SJSA1 (cell line): ENCODE data around the gene COL12A1. TPM values are rescaled to one million over a fixed set of nuclear protein-coding genes. Genes with fewer than 3 reads are reported as not detected.

Experiments
- DNase-seq, 2 experiments: peaks; one replicate each; pipeline ENCODE4 v3.0.0-alpha.2; 2015 to 2020; ENCODE audit warnings: low spot score in 2 of 2, low read depth in 1 of 2
- H3K27ac ChIP-seq: fragments of 250-450 bp; sonication (Bioruptor Pico); 2 replicates; pipeline ENCODE4 v1.5.1; 2020; ENCODE audit warnings: mild to moderate bottlenecking, moderate library complexity
- H3K27me3 ChIP-seq: fragments of 250-450 bp; sonication (Bioruptor Pico); replicated peaks from 2 replicates; pipeline ENCODE4 v1.5.1; 2020; ENCODE audit warnings: mild to moderate bottlenecking, moderate library complexity
- H3K36me3 ChIP-seq: fragments of 250-450 bp; sonication (Bioruptor Pico); 2 replicates; pipeline ENCODE4 v1.5.1; 2020; ENCODE audit warnings: mild to moderate bottlenecking
- H3K4me1 ChIP-seq: fragments of 250-450 bp; sonication (Bioruptor Pico); replicated peaks from 2 replicates; pipeline ENCODE4 v1.6.1; 2021; ENCODE audit warnings: mild to moderate bottlenecking
- H3K4me3 ChIP-seq: fragments of 250-450 bp; sonication (Bioruptor Pico); 2 replicates; pipeline ENCODE4 v1.5.1; 2020; ENCODE audit warnings: mild to moderate bottlenecking
- H3K9me3 ChIP-seq: fragments of 250-450 bp; sonication (Bioruptor Pico); replicated peaks from 2 replicates; pipeline ENCODE4 v1.5.1; 2020; ENCODE audit warnings: mild to moderate bottlenecking
- total RNA-seq: library from RNA; depleted of rRNA; stranded (reverse); fragments of >200 nt; shearing (Covaris generic); gene quantifications from 2 replicates; pipeline ENCODE4 v1.2.3, GENCODE V29; 2014

The COL12A1 gene
- total RNA-seq, 1 experiment from 2014 or later = 233 TPM

GRCh38 chr6:75180864-75181263, 25.0 kb downstream of the COL12A1 start:
- H3K27ac ChIP-seq = no peak overlapping the region
- DNase-seq = no peak

GRCh38 chr6:75178757-75179156, 27.1 kb downstream of the COL12A1 start:
- Histone ChIP-seq H3K4me1 (no peaks in the 10 kb centered on the region), H3K9me3 (no peaks in the 10 kb centered on the region), H3K36me3 (peaks cover 84% of the 10 kb centered on the region), H3K4me3 (no peak overlapping the region), H3K27ac (no peak overlapping the region), H3K27me3 (no peaks in the 10 kb centered on the region)
- DNase-seq = no peak

More at GRCh38 chr6:75180864-75181263, 25.0 kb downstream of the COL12A1 start:
- no peaks in the 10 kb centered on the region for H3K4me1 ChIP-seq
- H3K36me3 ChIP-seq = peaks cover 84% of the 10 kb centered on the region
- H3K27me3 ChIP-seq = no peaks in the 10 kb centered on the region
- H3K9me3 ChIP-seq = no peaks in the 10 kb centered on the region
- no peak overlapping the region for H3K4me3 ChIP-seq

- no peak for DNase-seq
- H3K27me3 ChIP-seq = no peaks in the 10 kb centered on the region
- no peak overlapping the region for H3K4me3 ChIP-seq
- H3K9me3 ChIP-seq = no peaks in the 10 kb centered on the region
- H3K36me3 ChIP-seq = peaks cover 80% of the 10 kb centered on the region
- no peak overlapping the region for H3K27ac ChIP-seq
- H3K4me1 ChIP-seq = no peaks in the 10 kb centered on the region
Measured at GRCh38 chr6:75176076-75176582, 29.7 kb downstream of the COL12A1 start.

GRCh38 chr6:75171986-75172385, 33.9 kb downstream of the COL12A1 start:
- no peak overlapping the region for H3K27ac ChIP-seq
- H3K4me1 ChIP-seq = no peaks in the 10 kb centered on the region
- no peaks in the 10 kb centered on the region for H3K27me3 ChIP-seq
- peaks cover 68% of the 10 kb centered on the region for H3K36me3 ChIP-seq
- H3K4me3 ChIP-seq = no peak overlapping the region
- H3K9me3 ChIP-seq = no peaks in the 10 kb centered on the region
- DNase-seq = no peak

GRCh38 chr6:75171567-75171966, 34.3 kb downstream of the COL12A1 start:
- no peak overlapping the region for H3K27ac ChIP-seq
- H3K9me3 ChIP-seq = no peaks in the 10 kb centered on the region
- no peaks in the 10 kb centered on the region for H3K27me3 ChIP-seq
- no peaks in the 10 kb centered on the region for H3K4me1 ChIP-seq
- no peak for DNase-seq
- peaks cover 64% of the 10 kb centered on the region for H3K36me3 ChIP-seq
- H3K4me3 ChIP-seq = no peak overlapping the region

GRCh38 chr6:75170691-75171560, 34.9 kb downstream of the COL12A1 start:
- Histone ChIP-seq H3K4me1 (no peaks in the 10 kb centered on the region), H3K9me3 (no peaks in the 10 kb centered on the region), H3K27me3 (no peaks in the 10 kb centered on the region), H3K4me3 (no peak overlapping the region), H3K36me3 (peaks cover 62% of the 10 kb centered on the region), H3K27ac (no peak overlapping the region)
- DNase-seq = no peak

GRCh38 chr6:75169689-75170586, 35.9 kb downstream of the COL12A1 start:
- Histone ChIP-seq H3K4me3 (no peak overlapping the region), H3K36me3 (peaks cover 62% of the 10 kb centered on the region), H3K27ac (no peak overlapping the region), H3K4me1 (no peaks in the 10 kb centered on the region), H3K9me3 (no peaks in the 10 kb centered on the region), H3K27me3 (no peaks in the 10 kb centered on the region)
- DNase-seq = no peak

GRCh38 chr6:75167851-75168250, 38.0 kb downstream of the COL12A1 start:
- H3K9me3 ChIP-seq = no peaks in the 10 kb centered on the region
- no peaks in the 10 kb centered on the region for H3K27me3 ChIP-seq
- no peak for DNase-seq
- peaks cover 64% of the 10 kb centered on the region for H3K36me3 ChIP-seq
- no peaks in the 10 kb centered on the region for H3K4me1 ChIP-seq
- no peak overlapping the region for H3K4me3 ChIP-seq
- H3K27ac ChIP-seq = peak overlapping the region; percentile 25; the same call in 1 of the 2 replicates

GRCh38 chr6:75167325-75167724, 38.5 kb downstream of the COL12A1 start:
- peak overlapping the region; percentile 25; the same call in 1 of the 2 replicates for H3K27ac ChIP-seq
- peaks cover 62% of the 10 kb centered on the region for H3K36me3 ChIP-seq
- H3K4me3 ChIP-seq = no peak overlapping the region
- H3K4me1 ChIP-seq = no peaks in the 10 kb centered on the region
- H3K27me3 ChIP-seq = no peaks in the 10 kb centered on the region
- H3K9me3 ChIP-seq = no peaks in the 10 kb centered on the region
- DNase-seq = no peak

GRCh38 chr6:75166773-75167172, 39.1 kb downstream of the COL12A1 start:
- Histone ChIP-seq H3K4me3 (no peak overlapping the region), H3K4me1 (no peaks in the 10 kb centered on the region), H3K9me3 (no peaks in the 10 kb centered on the region), H3K27me3 (no peaks in the 10 kb centered on the region), H3K27ac (no peak overlapping the region), H3K36me3 (peaks cover 56% of the 10 kb centered on the region)
- no peak for DNase-seq

- Histone ChIP-seq H3K27me3 (no peaks in the 10 kb centered on the region), H3K27ac (no peak overlapping the region), H3K9me3 (no peaks in the 10 kb centered on the region), H3K4me1 (no peaks in the 10 kb centered on the region), H3K36me3 (peaks cover 52% of the 10 kb centered on the region), H3K4me3 (no peak overlapping the region)
- no peak for DNase-seq
Measured at GRCh38 chr6:75166236-75166635, 39.6 kb downstream of the COL12A1 start.

- H3K36me3 ChIP-seq = peaks cover 46% of the 10 kb centered on the region
- peaks cover 16% of the 10 kb centered on the region for H3K4me1 ChIP-seq
- no peaks in the 10 kb centered on the region for H3K27me3 ChIP-seq
- H3K27ac ChIP-seq = peak overlapping the region; percentile 59; the same call in 1 of the 2 replicates
- H3K9me3 ChIP-seq = no peaks in the 10 kb centered on the region
- DNase-seq = peak in 1 of 2 experiments; percentile 22
- H3K4me3 ChIP-seq = no peak overlapping the region
Measured at GRCh38 chr6:75158176-75158575, 47.7 kb downstream of the COL12A1 start.

GRCh38 chr6:75157336-75157735, 48.5 kb downstream of the COL12A1 start:
- no peaks in the 10 kb centered on the region for H3K9me3 ChIP-seq
- H3K4me1 ChIP-seq = peaks cover 16% of the 10 kb centered on the region
- peak overlapping the region; percentile 59 for H3K27ac ChIP-seq
- peaks cover 46% of the 10 kb centered on the region for H3K36me3 ChIP-seq
- no peak overlapping the region for H3K4me3 ChIP-seq
- DNase-seq = peak; percentile 50 to 72
- no peaks in the 10 kb centered on the region for H3K27me3 ChIP-seq
